ENCODE measurements around the gene KCNMA1. TPM values are rescaled to one million over a fixed set of nuclear protein-coding genes. Genes with fewer than 3 reads are reported as not detected.

The KCNMA1 gene
- total RNA-seq, 4 donors from 2014 or later, result 4.6 to 10.5 (median 7.8) TPM

GRCh38 chr10:76975126-76975525 lies 662.5 kb downstream of the KCNMA1 start:
- TF ChIP-seq EP300 (IDR thresholded peaks at IDR 0.05), result no peak
- TF ChIP-seq POLR2A (IDR thresholded peaks at IDR 0.05), result no peak
- no peak for TF ChIP-seq POLR2AphosphoS5 (IDR thresholded peaks at IDR 0.05)
- no peak for TF ChIP-seq CTCF (IDR thresholded peaks at IDR 0.05)
- Histone ChIP-seq H3K4me3 (no peak overlapping the region), H3K36me3 (no peaks in the 10 kb centered on the region), H3K27ac (no peak overlapping the region), H3K9me3 (no peaks in the 10 kb centered on the region), H3K27me3 (no peaks in the 10 kb centered on the region), H3K4me1 (peaks cover 5% of the 10 kb centered on the region)
- 58% methylated on average over 6 of the region's 6 CpGs for WGBS
- no peak for DNase-seq (ENCODE audit: low spot score in 2 of 2)

GRCh38 chr10:76974017-76974691 lies 663.5 kb downstream of the KCNMA1 start:
- Histone ChIP-seq H3K4me1 (peaks cover 5% of the 10 kb centered on the region), H3K9me3 (no peaks in the 10 kb centered on the region), H3K36me3 (no peaks in the 10 kb centered on the region), H3K4me3 (no peak overlapping the region), H3K27me3 (no peaks in the 10 kb centered on the region), H3K27ac (peak overlapping the region; percentile 44)
- no peak for TF ChIP-seq POLR2AphosphoS5 (IDR thresholded peaks at IDR 0.05)
- no peak for TF ChIP-seq EP300 (IDR thresholded peaks at IDR 0.05)
- no peak for TF ChIP-seq CTCF (IDR thresholded peaks at IDR 0.05)
- TF ChIP-seq POLR2A (IDR thresholded peaks at IDR 0.05), result no peak
- 56% methylated on average over 10 of the region's 10 CpGs for WGBS
- no peak for DNase-seq (ENCODE audit: low spot score in 2 of 2)

GRCh38 chr10:76973091-76974016 lies 664.3 kb downstream of the KCNMA1 start:
- Histone ChIP-seq H3K27me3 (no peaks in the 10 kb centered on the region), H3K4me1 (peaks cover 5% of the 10 kb centered on the region), H3K27ac (peak overlapping the region; percentile 44), H3K9me3 (no peaks in the 10 kb centered on the region), H3K36me3 (no peaks in the 10 kb centered on the region), H3K4me3 (no peak overlapping the region)
- DNase-seq (ENCODE audit: low spot score in 2 of 2), result no peak
- 46% methylated on average over 10 of the region's 10 CpGs for WGBS
- TF ChIP-seq CTCF (IDR thresholded peaks at IDR 0.05), result no peak
- TF ChIP-seq EP300 (IDR thresholded peaks at IDR 0.05), result no peak
- TF ChIP-seq POLR2AphosphoS5 (IDR thresholded peaks at IDR 0.05), result no peak
- TF ChIP-seq POLR2A (IDR thresholded peaks at IDR 0.05), result no peak

GRCh38 chr10:76972541-76972940 lies 665.1 kb downstream of the KCNMA1 start:
- Histone ChIP-seq H3K4me3 (no peak overlapping the region), H3K27ac (no peak overlapping the region)

More at GRCh38 chr10:76972541-76972940, 665.1 kb downstream of the KCNMA1 start:
- DNase-seq (ENCODE audit: low spot score in 2 of 2), result no peak
- TF ChIP-seq POLR2A (IDR thresholded peaks at IDR 0.05) (no peak), CTCF (IDR thresholded peaks at IDR 0.05) (no peak), POLR2AphosphoS5 (IDR thresholded peaks at IDR 0.05) (no peak)
- Histone ChIP-seq H3K4me1 (peaks cover 5% of the 10 kb centered on the region), H3K9me3 (no peaks in the 10 kb centered on the region), H3K27me3 (peaks cover 1% of the 10 kb centered on the region), H3K36me3 (no peaks in the 10 kb centered on the region)
- 89% methylated on average over 2 of the region's 2 CpGs for WGBS
